ENCODE data around the gene COL20A1.
"Not testable (repeated sequence)": the region's sequence is repeated elsewhere in the genome, so short reads cannot be mapped to it uniquely, and the experiment has no call there.

COL20A1 gene

DNA sequence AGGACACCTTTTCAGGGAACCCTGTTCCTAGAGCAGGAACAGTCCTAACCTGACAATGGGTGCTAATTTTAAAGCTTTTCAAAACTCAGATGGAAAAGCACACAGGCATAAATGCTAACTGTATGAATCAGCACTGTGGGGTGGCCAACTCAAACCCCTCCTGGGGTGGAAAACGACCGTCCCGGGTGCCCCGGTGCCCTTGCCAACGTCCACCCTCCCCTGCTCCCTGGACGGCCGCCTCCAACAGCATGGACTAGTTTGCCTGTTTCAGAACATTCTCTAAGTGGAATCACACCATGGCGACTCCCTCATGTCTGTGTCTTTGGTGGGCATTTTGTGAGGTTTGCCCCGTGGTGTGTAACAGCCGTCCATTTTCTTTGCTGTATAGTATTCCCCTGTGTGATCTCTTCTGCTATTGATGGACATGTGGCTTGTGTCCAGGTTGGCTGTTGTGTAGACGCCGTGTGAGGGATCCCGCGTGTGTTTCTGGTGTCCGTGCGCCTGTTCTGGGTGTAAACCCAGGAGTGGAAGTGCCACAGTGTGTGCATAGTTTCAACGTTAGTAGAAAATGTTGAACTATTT is 5.8 kb downstream of the COL20A1 start:
- Histone ChIP-seq H3K27ac (ENCODE audit: low read length) (no peak overlapping the region), H3K9me3 (ENCODE audit: control insufficient read depth, insufficient read depth, low read length) (no peaks in the 10 kb centered on the region), H3K4me1 (ENCODE audit: control insufficient read depth, insufficient read depth, low read length) (peaks cover 6% of the 10 kb centered on the region; the same call in 1 of the 2 replicates), H3K4me3 (ENCODE audit: low read length) (no peak overlapping the region), H3K36me3 (ENCODE audit: control insufficient read depth, insufficient read depth, low read length) (no peaks in the 10 kb centered on the region), H3K27me3 (ENCODE audit: control insufficient read depth, insufficient read depth, low read length) (no peaks in the 10 kb centered on the region)
- DNase-seq (ENCODE audit: low read depth, low spot score) = no peak
- no CpG with 5 or more reads among the region's 17 CpGs for WGBS (ENCODE audit: insufficient coverage, insufficient read length)

DNA sequence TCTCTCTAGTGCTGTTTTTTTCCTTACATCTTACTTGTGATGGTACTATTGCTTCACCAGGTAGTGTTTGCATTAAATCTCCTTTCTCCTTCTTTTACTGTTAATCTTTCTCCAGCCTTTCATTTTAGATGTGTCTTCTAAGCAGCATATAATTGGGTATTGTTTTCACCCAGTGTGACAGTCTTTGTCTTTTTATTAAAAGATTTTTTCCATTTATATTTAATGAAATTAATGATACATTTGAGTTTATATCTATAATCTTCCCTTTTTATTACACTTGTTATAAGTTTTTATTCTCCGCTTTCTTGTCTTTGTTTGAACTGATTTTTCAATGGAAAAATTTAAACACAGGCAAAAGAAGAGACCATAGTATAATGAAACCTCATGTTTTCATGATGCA is 8.7 kb downstream of the COL20A1 start:
- Histone ChIP-seq H3K4me1 (ENCODE audit: control insufficient read depth, insufficient read depth, low read length) (peaks cover 2% of the 10 kb centered on the region; the same call in 1 of the 2 replicates), H3K27ac (ENCODE audit: low read length) (no peak overlapping the region), H3K9me3 (ENCODE audit: control insufficient read depth, insufficient read depth, low read length) (no peaks in the 10 kb centered on the region), H3K4me3 (ENCODE audit: low read length) (no peak overlapping the region), H3K27me3 (ENCODE audit: control insufficient read depth, insufficient read depth, low read length) (no peaks in the 10 kb centered on the region), H3K36me3 (ENCODE audit: control insufficient read depth, insufficient read depth, low read length) (no peaks in the 10 kb centered on the region)
- no peak for DNase-seq (ENCODE audit: low read depth, low spot score)
- no CpG with 5 or more reads among the region's 1 CpG for WGBS (ENCODE audit: insufficient coverage, insufficient read length)

DNA sequence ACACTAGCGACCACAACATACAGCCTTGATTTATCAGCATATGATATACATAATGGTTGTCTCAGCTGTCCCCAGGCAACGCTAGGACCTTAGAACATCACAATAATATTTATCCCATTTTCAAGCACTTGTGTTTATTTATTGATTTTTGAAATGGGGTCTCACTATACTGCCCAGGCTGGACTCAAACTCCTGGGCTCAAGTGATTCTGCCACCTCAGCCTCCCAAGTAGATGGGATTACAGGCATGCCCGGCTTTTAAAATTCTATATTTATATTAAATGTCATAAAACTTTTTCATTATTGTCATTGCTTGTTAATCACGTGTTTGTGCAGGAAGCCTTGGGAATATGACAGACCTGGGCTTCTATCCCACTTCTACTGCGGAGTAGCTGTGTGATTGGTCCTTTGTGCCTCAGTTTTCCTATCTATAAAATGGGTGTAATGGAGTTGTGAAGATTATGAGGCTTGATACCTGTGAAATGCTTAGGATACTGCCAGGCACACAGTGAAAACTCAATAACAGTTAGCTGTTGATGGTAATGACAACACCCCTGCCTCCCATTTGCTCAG is 10.2 kb downstream of the COL20A1 start:
- no CpG with 5 or more reads among the region's 5 CpGs for WGBS (ENCODE audit: insufficient coverage, insufficient read length)
- Histone ChIP-seq H3K27me3 (ENCODE audit: control insufficient read depth, insufficient read depth, low read length) (no peaks in the 10 kb centered on the region), H3K4me3 (ENCODE audit: low read length) (no peak overlapping the region), H3K9me3 (ENCODE audit: control insufficient read depth, insufficient read depth, low read length) (no peaks in the 10 kb centered on the region), H3K4me1 (ENCODE audit: control insufficient read depth, insufficient read depth, low read length) (no peaks in the 10 kb centered on the region), H3K36me3 (ENCODE audit: control insufficient read depth, insufficient read depth, low read length) (no peaks in the 10 kb centered on the region), H3K27ac (ENCODE audit: low read length) (no peak overlapping the region)
- no peak for DNase-seq (ENCODE audit: low read depth, low spot score)

DNA sequence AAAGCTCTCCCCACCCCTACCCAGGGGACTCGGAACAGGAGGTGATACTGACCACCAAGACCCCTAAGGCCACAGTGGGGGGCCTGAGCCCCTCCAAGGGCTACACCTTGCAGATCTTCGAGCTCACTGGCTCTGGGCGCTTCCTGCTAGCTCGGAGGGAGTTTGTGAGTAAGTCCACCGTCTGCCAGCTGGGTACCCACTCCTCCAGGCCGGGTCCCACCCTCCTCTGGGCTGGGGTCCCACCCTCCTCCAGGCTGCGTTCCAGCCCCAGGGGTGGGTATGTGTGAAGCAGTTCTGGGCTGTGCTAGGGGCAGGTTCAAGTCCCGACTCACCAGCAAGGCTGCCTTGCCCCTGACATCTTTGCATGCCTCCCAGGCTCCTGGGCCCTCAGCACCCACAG is 12.4 kb downstream of the COL20A1 start:
- Histone ChIP-seq H3K36me3 (ENCODE audit: control insufficient read depth, insufficient read depth, low read length) (no peaks in the 10 kb centered on the region), H3K27ac (ENCODE audit: low read length) (no peak overlapping the region), H3K27me3 (ENCODE audit: control insufficient read depth, insufficient read depth, low read length) (no peaks in the 10 kb centered on the region), H3K9me3 (ENCODE audit: control insufficient read depth, insufficient read depth, low read length) (no peaks in the 10 kb centered on the region), H3K4me1 (ENCODE audit: control insufficient read depth, insufficient read depth, low read length) (no peaks in the 10 kb centered on the region), H3K4me3 (ENCODE audit: low read length) (no peak overlapping the region)
- DNase-seq (ENCODE audit: low read depth, low spot score) = no peak
- no CpG with 5 or more reads among the region's 8 CpGs for WGBS (ENCODE audit: insufficient coverage, insufficient read length)

DNA sequence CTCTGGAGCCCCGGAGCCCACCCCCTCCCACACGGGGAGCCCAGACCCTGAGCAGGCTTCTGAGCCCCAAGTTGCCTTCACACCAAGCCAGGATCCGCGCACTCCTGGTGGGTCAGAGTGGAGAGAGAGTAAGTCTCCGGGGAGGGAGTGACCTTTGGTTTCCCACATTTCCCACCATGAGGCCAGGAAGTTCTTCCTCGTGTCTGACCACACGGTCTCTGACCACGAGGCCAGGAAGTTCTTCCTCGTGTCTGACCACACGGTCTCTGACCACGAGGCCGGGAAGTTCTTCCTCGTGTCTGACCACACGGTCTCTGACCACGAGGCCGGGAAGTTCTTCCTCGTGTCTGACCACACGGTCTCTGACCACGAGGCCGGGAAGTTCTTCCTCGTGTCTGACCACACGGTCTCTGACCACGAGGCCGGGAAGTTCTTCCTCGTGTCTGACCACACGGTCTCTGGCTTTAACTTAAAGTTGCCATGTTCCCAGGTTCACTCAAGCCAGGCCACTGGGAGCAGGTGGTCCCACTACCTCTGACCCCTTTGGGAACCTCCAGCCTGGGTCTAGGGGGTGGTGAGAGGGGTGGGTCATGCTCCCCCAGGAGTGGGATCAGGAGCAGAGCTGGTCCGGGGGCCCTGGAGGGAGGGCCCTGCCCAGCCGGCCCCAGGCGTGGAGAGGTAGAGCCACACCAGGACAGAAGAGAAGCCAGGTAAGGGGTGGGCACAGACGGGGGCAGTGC is 13.1 kb downstream of the COL20A1 start:
- not testable (repeated sequence) for DNase-seq (ENCODE audit: low read depth, low spot score); H3K27me3 ChIP-seq (ENCODE audit: control insufficient read depth, insufficient read depth, low read length); H3K36me3 ChIP-seq (ENCODE audit: control insufficient read depth, insufficient read depth, low read length); H3K4me1 ChIP-seq (ENCODE audit: control insufficient read depth, insufficient read depth, low read length); H3K27ac ChIP-seq (ENCODE audit: low read length); H3K9me3 ChIP-seq (ENCODE audit: control insufficient read depth, insufficient read depth, low read length); H3K4me3 ChIP-seq (ENCODE audit: low read length)
- no CpG with 5 or more reads among the region's 30 CpGs for WGBS (ENCODE audit: insufficient coverage, insufficient read length)

DNA sequence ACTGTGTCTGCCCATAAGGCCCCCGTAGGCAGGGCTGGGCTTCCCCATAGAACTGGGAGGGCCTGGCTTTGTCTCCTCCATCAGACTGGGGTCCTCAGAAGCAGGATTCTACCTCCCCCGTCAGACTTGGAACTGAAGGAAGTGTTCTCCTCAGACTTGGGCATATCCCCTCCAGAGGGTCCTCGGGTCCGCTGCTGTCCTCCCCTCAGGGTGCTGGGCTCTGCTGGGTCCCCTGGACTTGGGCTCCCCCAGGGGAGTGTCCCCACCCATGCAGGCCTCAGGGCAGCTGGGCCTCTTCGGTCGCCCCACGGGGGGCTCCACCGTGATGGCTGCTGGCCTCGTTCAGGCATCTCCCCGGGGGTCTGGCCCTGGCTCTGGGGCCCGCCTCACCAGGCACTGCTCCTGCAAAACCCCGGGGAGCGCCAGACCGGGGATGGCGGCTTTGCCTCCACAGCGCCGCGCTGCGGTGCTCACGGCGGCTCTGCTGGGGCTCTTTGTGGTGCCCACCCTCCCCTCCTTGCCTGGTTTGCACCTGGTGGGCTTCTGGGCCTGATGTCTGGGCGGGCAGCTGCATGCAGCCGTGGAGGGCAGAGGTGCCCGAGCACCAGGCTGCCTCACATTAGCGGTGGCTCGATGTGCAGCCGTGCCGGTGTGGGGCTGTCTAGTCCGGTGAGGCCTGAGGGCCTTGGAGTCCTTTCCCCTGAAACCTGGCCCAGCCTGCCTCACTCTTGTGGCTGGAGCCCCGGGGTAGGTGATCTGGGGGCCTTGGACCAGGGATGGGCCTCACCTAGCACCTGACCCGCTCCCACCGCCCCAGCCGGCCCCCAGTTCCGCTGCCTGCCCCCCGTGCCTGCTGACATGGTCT is 13.9 kb downstream of the COL20A1 start:
- no peak overlapping the region for H3K27ac ChIP-seq (ENCODE audit: low read length)
- no peaks in the 10 kb centered on the region for H3K27me3 ChIP-seq (ENCODE audit: control insufficient read depth, insufficient read depth, low read length)

DNA sequence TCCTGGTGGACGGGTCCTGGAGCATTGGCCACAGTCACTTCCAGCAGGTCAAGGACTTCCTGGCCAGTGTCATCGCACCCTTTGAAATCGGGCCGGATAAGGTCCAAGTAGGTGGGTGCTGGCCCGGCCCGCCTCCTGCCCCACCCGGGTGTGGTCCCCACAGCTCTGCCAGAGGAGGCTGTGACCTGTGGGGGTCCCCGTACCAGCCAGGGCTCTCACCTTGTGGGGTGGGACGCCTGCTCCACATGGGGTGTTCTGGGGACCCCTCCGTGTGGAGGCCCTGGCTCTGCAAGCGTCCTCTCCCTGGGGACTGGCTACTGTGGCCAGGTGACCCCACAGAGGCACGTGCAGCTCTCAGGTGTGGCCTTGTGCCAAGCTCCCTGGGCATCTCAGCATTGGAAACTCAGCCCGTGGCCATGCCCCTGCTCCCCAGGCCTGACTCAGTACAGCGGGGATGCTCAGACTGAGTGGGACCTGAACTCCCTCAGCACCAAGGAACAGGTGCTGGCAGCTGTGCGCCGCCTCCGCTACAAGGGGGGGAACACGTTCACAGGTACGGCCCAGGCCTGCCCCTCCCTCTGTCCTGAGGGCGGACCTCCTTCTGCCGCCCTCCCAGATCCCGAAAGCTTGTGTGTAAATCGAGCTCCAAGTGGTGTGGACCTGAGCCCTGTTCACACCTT is 14.7 kb downstream of the COL20A1 start:
- H3K9me3 ChIP-seq (ENCODE audit: control insufficient read depth, insufficient read depth, low read length) = no peaks in the 10 kb centered on the region
- H3K27ac ChIP-seq (ENCODE audit: low read length) = no peak overlapping the region
- no CpG with 5 or more reads among the region's 23 CpGs for WGBS (ENCODE audit: insufficient coverage, insufficient read length)
- no peak for DNase-seq (ENCODE audit: low read depth, low spot score)
- H3K4me1 ChIP-seq (ENCODE audit: control insufficient read depth, insufficient read depth, low read length) = no peaks in the 10 kb centered on the region
- H3K4me3 ChIP-seq (ENCODE audit: low read length) = no peak overlapping the region
- H3K36me3 ChIP-seq (ENCODE audit: control insufficient read depth, insufficient read depth, low read length) = no peaks in the 10 kb centered on the region
- no peaks in the 10 kb centered on the region for H3K27me3 ChIP-seq (ENCODE audit: control insufficient read depth, insufficient read depth, low read length)

More for the DNA sequence above, 13.9 kb downstream of the COL20A1 start:
- no peak for DNase-seq (ENCODE audit: low read depth, low spot score)
- H3K4me3 ChIP-seq (ENCODE audit: low read length) = no peak overlapping the region
- H3K9me3 ChIP-seq (ENCODE audit: control insufficient read depth, insufficient read depth, low read length) = no peaks in the 10 kb centered on the region
- no peaks in the 10 kb centered on the region for H3K4me1 ChIP-seq (ENCODE audit: control insufficient read depth, insufficient read depth, low read length)
- no peaks in the 10 kb centered on the region for H3K36me3 ChIP-seq (ENCODE audit: control insufficient read depth, insufficient read depth, low read length)
- WGBS (ENCODE audit: insufficient coverage, insufficient read length) = no CpG with 5 or more reads among the region's 35 CpGs

DNA sequence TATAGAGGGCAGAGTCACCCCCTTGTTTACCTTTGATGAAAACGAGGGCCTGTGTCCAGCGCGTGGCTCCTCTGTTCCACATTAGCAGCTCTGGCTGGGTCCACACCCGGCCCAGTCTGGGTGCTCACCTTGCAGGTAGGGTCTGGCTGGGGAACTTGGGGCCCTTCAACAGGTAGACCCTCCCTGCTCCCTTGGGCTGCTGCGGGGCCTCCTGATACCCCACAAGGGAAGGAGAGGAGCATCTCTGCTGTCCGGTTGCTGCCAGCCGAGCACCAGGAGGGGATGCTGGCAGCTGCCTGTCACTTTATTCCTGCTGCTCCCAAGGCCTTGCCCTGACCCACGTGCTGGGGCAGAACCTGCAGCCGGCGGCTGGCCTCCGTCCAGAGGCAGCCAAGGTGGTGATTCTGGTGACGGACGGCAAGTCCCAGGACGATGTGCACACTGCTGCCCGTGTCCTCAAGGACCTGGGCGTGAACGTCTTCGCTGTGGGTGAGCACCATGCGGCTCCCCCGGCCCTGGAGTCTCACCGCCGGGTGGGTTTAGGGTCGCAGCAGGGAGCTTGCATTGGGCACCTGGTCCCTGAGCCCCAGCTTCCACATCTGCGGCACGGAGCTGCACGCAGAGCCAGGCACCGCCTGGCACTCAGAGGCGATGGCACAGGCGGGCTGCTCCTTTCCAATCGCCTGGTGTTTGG is 15.4 kb downstream of the COL20A1 start:
- no peaks in the 10 kb centered on the region for H3K4me1 ChIP-seq (ENCODE audit: control insufficient read depth, insufficient read depth, low read length)
- no peak overlapping the region for H3K27ac ChIP-seq (ENCODE audit: low read length)
- no peaks in the 10 kb centered on the region for H3K9me3 ChIP-seq (ENCODE audit: control insufficient read depth, insufficient read depth, low read length)
- no peaks in the 10 kb centered on the region for H3K27me3 ChIP-seq (ENCODE audit: control insufficient read depth, insufficient read depth, low read length)
- no CpG with 5 or more reads among the region's 30 CpGs for WGBS (ENCODE audit: insufficient coverage, insufficient read length)
- no peak overlapping the region for H3K4me3 ChIP-seq (ENCODE audit: low read length)
- no peaks in the 10 kb centered on the region for H3K36me3 ChIP-seq (ENCODE audit: control insufficient read depth, insufficient read depth, low read length)
- no peak for DNase-seq (ENCODE audit: low read depth, low spot score)

DNA sequence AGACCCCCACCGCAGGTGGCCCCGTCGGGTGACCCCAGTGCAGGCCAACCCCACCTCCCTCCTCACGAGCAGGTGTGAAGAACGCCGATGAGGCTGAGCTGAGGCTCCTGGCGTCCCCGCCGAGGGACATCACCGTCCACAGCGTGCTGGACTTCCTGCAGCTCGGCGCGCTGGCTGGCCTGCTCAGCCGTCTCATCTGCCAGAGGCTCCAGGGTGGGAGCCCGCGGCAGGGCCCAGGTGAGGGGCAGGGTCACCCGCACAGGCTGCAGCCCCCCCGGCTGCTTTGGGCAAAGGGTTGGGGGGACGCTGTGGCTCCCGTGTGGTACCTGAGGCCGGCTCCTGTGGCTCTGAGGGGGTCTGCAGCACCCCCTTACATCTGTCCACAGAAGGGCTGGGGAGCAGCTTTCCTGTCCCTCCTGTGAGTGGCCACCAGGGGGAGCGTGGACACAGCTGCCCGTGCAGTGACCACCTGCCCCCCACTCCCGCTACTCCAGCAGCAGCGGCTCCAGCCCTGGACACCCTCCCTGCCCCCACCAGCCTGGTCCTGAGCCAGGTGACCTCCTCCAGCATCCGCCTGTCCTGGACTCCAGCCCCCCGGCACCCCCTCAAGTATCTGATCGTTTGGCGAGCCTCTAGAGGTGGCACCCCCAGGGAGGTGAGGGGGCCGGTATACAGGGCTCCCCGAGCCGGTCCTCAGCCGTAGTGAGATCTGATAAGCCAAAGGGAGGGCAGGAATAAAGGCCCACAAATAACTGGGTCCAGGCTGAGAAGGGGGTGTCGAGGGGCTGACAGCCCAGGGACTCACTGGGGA is 16.5 kb downstream of the COL20A1 start:
- WGBS (ENCODE audit: insufficient coverage, insufficient read length) = no CpG with 5 or more reads among the region's 35 CpGs
- H3K9me3 ChIP-seq (ENCODE audit: control insufficient read depth, insufficient read depth, low read length) = no peaks in the 10 kb centered on the region
- no peak for DNase-seq (ENCODE audit: low read depth, low spot score)

More for the DNA sequence above, 16.5 kb downstream of the COL20A1 start:
- H3K27ac ChIP-seq (ENCODE audit: low read length) = no peak overlapping the region
- H3K4me3 ChIP-seq (ENCODE audit: low read length) = no peak overlapping the region
- H3K36me3 ChIP-seq (ENCODE audit: control insufficient read depth, insufficient read depth, low read length) = no peaks in the 10 kb centered on the region
- H3K27me3 ChIP-seq (ENCODE audit: control insufficient read depth, insufficient read depth, low read length) = no peaks in the 10 kb centered on the region
- H3K4me1 ChIP-seq (ENCODE audit: control insufficient read depth, insufficient read depth, low read length) = no peaks in the 10 kb centered on the region

All from iPS DF 6.9 (cell line).